Activated effector memory CD4-positive, alpha-beta T cell treated with Interleukin-2 at 50 U/mL for 16 hours (primary cell): ENCODE results near the gene DKKL1.

Source experiments
- DNase-seq: peaks from one replicate; pipeline ENCODE4 v3.0.0-alpha.2; 2020

The DKKL1 gene

GRCh38 chr19:49422407-49423070 lies 58.9 kb downstream of the DKKL1 start:
- peak; percentile 30 for DNase-seq

DNA sequence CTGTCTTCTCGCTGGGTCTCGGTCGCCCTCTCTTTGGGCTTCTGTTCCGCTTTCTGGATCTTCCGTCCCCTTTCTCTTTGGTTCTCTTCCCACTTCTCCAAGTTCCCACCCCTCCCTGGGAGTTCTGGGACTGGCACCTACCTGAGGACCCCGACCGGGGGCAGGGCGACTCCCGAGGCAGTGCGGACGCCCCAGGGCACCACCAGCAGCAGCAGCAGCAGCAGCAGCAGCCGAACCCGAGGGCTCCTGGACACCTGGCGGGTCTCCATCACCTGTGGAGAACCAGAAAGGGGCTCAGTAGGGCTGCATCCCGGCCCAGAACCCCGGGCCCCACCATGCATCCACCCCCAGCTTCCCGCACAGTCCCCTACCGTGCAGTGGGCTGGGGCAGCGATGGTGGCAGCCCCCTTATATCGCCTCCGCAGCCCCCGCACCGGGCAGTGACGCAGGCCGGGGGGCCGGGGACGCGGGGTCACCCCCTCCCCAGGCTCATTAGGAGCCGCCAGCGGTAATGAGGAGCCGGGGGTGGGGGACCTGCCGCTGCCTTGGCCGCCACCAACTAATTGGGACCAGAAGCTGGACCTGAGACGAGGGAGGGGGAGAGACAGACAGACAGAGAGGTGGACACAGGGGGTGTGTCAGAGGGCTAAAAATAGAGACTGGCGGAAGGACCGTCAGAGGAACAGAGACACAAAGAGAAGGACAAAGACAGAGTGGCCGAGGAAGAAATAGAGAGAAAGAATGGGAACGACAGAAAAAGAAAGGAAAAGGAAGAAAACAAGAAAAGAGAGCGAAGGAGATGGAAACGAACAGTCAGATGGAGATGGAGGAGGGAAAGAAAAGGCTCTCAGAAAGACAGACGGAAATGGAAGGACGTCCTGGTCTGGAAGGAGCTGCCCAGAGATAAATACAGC lies 59.7 kb downstream of the DKKL1 start, which contains the start of gene PTH2:
TSS of gene PTH2 (minus strand) at position 371 of the 914 bp plus-strand sequence. CDS start at position 269, 102 bp downstream.
- DNase-seq = no peak

DNA sequence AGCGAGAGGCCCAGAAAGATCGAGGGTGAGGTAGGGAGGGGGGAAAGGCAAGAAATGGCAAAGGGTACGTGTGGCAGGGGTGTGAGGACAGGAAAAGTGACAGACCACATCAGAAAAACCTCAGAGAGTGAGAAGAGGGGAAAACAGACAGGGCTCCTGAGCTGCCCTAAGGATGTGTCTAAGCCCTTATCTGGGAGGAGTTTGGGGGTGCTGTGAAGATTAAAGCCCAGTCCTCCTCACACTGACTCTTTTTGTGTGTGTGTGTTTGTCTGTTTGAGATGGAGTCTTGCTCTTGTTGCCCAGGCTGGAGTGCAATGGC lies 60.3 kb downstream of the DKKL1 start:
- DNase-seq = no peak
